Measurements from ENCODE around the gene ZNF2.

The ZNF2 gene

GRCh38 chr2:95206096-95206495, 40.5 kb downstream of the ZNF2 start:
- DNase-seq (ENCODE audit: low spot score), result no peak

- DNase-seq (ENCODE audit: low spot score), result peak; percentile 71
Observed at GRCh38 chr2:95207111-95207961, 41.7 kb downstream of the ZNF2 start, which contains the start of gene ZNF892. TSS of gene ZNF892 (plus strand) at chr2:95207521. CDS start at chr2:95207816, 295 bp downstream.

- no peak for DNase-seq (ENCODE audit: low spot score)
Observed at GRCh38 chr2:95208106-95208505, 42.5 kb downstream of the ZNF2 start.

GRCh38 chr2:95215018-95215612, 49.5 kb downstream of the ZNF2 start:
- DNase-seq (ENCODE audit: low spot score), result no peak

GRCh38 chr2:95220449-95220848, 54.8 kb downstream of the ZNF2 start:
- DNase-seq (ENCODE audit: low spot score), result no peak

GRCh38 chr2:95225658-95226057, 60.0 kb downstream of the ZNF2 start:
- no peak for DNase-seq (ENCODE audit: low spot score)

GRCh38 chr2:95231723-95232122, 66.1 kb downstream of the ZNF2 start:
- DNase-seq (ENCODE audit: low spot score), result peak; percentile 72

GRCh38 chr2:95232232-95232631, 66.6 kb downstream of the ZNF2 start:
- no peak for DNase-seq (ENCODE audit: low spot score)
